Endometrium (tissue), 2 donors: ENCODE measurements around the gene MYO1E.
"Not testable (repeated sequence)": the region's sequence is repeated elsewhere in the genome, so short reads cannot be mapped to it uniquely, and the experiment has no call there.

Experiments
- FAIRE-seq: peaks from 2 replicates; lab custom pipeline; 2012; peaks lifted over from hg19 to GRCh38; lab: Jason Lieb, UNC
- donor health status: control.
- donor health status: control.

Gene MYO1E

DNA sequence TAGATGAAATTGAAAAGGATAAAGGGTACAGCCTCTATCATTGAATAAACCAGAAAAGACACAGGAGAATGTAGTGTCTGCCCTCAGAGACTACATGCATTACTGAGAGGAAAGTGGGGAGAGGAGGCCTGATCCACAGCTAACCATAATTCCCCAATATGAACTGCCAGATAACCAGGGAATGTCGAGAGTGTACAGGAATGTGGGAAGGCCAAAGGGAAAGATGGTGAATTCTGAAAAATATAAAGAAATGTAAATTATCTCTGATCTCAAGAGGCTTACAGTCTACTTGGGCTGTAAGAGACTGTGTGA, 22.3 kb downstream of the MYO1E start:
- FAIRE-seq = no peak

- FAIRE-seq = no peak
Measured at GRCh38 chr15:59349680-59350420, 22.8 kb downstream of the MYO1E start.

DNA sequence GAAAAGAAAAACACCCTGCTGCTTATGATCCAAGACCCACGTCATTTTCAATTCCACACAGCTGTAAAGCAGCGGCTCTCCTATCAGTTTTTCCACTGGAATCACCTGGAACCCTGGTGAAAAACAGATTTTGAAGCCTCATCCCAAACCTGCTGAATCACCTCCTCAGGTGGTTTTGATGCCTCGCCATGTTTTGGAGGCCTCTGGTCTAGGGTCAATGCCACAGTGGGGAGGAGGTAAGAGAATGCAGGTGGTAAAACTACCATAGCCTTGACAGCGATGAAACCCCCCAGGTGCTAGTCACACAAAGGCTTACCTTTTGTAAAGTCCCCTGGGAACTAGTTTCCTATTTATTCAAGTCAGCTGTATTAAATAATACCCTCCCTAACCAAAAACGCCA, 24.8 kb downstream of the MYO1E start:
- FAIRE-seq = no peak

GRCh38 chr15:59346951-59347350, 25.7 kb downstream of the MYO1E start:
- FAIRE-seq = no peak

GRCh38 chr15:59345326-59345725, 27.3 kb downstream of the MYO1E start:
- FAIRE-seq = no peak

DNA sequence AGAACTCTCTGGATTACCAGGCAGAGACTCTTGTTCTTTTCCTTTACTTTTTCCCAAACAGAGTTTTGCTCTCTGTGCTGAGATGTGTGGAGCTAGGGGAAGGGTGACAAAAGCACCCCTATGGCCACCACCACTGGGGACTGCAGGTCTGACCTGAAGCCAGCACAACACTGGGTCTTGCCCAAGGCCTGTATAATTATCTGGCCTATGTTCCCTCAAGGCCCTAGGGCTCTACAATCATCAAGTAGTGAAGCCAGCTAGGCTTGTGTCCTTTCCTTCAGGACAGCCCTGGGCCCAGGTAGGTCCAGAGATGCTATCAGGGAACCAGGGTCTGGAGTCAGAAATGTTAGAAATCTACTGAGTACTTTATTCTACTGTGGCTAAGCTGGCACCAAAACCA, 28.4 kb downstream of the MYO1E start:
- no peak for FAIRE-seq

GRCh38 chr15:59340325-59340724, 32.3 kb downstream of the MYO1E start:
- no peak for FAIRE-seq

DNA sequence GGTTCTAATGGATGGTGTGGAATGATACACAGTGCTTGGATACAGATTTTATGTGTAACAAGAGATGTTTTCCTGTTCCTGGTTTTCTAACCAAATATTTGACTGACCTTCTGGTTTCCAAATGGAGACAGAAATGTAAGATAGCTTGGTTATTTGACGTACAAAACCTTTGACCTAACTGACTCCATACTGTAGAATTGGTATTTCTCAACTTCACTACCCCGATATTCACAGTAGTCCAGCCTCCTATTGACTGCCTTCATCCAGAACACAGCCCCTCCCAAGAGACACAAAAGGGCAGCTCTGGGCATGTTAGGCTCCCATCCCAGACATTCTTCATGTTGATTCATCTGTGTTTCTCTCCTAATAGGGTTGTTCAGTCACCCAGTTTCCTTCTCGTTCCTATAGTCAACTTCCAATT, 33.4 kb downstream of the MYO1E start:
- FAIRE-seq = no peak

DNA sequence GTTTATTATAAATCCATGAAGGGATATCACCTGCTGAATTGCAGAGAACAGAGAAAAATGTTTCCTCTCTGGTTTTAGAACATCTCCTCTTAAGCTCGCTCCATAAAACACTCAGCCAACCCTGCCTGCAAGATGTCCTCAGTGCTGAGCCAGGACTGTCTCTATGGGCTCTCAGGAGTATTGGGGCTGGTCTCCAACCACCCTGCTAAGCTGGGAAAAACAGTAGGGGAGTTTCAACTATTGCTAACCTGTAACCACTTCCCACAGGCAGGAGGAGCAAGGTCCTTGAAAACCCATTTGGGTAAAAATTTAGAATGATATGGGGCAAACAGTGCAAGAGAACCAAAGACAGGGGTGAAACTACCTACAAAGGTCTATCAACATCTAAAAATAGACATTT, 34.3 kb downstream of the MYO1E start:
- FAIRE-seq = no peak

GRCh38 chr15:59336725-59337124, 35.9 kb downstream of the MYO1E start:
- FAIRE-seq = not testable (repeated sequence)

- no peak for FAIRE-seq
Measured at GRCh38 chr15:59335207-59335786, 37.4 kb downstream of the MYO1E start.

DNA sequence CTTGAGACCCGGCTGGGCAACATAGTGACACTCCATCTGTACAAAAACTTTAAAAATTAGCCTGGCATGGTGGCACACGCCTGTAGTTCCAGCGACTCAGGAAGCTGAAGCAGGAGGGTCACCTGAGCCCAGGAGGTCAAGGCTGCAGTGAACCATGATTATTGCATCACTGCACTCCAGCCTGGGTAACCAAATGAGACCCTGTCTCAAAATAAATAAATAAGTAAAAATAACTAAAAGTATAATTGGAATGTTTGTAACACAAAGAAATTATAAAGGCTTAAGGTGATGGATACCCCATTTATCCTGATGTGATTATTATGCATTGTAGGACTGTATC, 38.6 kb downstream of the MYO1E start:
- no peak for FAIRE-seq

- no peak for FAIRE-seq
Measured at GRCh38 chr15:59333401-59334075, 39.1 kb downstream of the MYO1E start.

GRCh38 chr15:59332009-59332408, 40.7 kb downstream of the MYO1E start:
- no peak for FAIRE-seq

DNA sequence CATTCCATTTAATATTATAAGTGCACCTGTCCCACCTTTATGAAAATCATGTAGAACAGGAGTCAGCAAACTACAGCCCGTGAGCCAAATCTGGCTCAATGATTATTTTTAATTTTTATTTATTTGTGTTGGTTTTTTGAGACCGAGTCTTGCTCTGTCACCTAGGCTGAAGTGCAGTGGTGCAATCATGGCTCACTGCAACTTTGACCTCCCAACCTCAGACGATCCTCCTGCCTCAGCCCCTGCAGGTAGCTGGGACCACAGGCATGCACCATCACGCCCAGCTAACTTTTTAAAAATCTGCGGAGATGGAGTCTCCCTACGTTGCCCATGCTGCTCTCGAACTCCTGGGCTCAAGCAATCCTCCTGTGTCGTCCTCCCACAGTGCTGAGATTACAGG, 42.0 kb downstream of the MYO1E start:
- FAIRE-seq = no peak

- no peak for FAIRE-seq
Measured at GRCh38 chr15:59329570-59330350, 42.9 kb downstream of the MYO1E start.

DNA sequence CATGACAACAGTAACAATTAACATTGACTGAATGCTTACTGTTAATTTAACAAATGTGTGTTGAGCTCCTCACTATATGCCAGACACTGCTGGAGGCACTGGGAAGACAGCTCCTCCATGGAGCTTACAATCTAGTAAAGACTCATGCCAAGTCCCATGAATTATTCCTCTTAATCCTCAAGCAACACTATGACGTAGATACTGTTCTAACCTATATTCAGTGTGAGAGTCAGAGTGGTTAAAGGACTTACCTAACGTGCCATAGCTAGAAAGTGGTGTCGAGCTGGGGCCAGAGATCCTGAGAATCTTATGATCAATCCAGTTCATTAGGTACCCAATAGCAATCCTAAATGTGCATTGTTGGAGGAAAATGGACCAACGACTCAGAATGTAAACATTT, 43.6 kb downstream of the MYO1E start:
- FAIRE-seq = no peak

DNA sequence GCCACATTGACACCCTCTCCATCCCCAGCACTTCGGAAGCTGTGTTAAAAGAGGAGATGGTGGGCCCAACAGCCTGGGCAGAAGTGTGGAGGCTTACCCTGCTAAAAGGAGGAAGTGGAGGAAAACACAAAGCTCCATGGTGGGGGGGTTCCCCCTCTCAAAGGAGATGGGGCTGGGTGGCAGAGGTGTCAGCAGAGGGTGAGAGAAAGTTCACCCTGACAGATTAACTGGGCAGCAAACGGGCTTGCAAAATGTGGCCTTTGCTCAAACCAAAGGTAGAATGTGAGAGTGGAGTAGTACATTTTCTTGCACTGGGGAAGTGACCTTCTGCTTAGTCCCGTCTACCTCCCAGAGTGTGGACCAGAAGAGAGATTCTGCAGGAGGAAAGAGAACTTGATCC, 44.7 kb downstream of the MYO1E start:
- FAIRE-seq = no peak

DNA sequence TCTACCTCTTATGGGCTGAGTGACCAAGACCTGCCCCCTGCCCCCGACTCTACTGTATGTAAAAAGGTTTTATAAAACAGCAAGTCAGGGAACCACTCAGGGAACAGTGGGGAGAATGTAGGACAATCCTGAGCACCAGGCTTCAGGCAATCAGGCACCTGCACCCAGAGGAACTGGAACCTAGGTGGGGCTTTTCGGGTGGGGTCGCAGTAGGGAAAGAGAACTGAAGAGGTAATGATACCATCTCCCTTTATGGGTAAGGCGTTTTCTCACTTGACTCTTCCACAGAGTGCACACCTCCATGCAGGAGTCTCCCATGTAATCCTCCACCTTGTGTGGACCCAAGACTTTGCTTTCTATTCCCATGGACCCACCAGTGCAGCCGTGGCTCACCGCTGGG, 45.8 kb downstream of the MYO1E start:
- FAIRE-seq = no peak

DNA sequence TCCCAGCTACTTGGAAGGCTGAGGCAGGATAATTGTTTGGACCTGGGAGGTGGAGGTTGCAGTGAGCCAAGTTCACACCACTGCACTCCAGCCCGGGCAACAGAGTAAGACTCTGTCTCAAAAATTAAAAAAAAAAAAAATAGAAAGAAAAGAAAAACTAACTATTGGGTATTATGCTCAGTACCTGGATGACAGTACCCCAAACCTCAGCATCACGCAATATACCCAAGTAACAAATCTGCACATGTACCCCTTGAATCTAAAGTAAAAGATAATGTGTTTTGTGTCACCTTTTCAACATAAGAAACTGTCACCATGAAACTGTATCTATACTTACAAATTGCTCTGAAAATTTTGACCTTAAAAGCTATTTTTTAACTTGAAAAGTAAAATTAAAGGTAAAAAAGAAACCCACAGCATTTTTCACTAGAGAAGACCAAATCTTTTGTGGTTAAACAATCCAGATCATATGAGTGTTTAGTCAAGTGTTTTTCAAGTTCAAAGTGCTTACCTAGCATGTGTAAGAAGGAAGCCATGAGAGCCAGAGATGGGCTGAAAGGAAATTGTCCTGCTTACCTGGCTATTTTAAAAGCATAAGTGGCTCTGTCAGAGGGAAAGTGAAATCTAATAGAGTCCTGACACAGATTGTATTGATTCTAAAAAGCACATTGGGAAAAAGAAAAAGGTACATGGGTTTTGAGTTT, 50.5 kb downstream of the MYO1E start:
- no peak for FAIRE-seq

DNA sequence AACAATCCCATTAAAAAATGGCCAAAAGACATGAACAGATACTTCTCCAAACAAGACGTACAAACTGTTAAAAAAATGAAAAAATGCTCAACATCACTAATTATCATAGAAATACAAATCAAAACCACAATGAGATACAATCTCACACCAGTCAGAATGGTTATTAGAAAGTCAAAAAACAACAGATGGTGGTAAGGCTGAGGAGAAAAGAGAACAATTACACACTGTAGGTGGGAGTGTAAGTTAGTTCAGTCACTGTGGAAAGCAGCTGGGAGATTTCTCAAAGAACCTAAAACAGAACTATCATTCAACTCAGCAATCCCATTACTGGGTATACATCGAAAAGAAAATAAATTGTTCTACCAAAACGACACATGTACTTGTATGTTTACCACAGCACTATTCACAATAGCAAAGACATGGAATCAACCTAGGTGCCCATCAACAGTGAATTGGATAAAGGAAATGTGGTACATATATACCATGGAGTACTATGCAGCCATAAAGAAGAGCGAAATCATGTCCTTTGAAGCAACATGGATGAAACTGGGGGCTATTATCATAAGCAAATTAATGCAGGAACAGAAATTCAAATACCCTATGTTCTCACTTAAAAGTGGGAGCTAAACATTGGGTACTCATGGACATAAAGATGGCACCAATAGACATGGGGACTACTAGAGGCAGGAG, 51.5 kb downstream of the MYO1E start:
- FAIRE-seq = peak; percentile 43

- no peak for FAIRE-seq
Measured at GRCh38 chr15:59317211-59317610, 55.5 kb downstream of the MYO1E start.
